ENCODE data around the gene EEFSEC. TPM values are rescaled to one million over a fixed set of nuclear protein-coding genes. Genes with fewer than 3 reads are reported as not detected.

The EEFSEC gene
- total RNA-seq, 3 donors from 2014 or later: 13.9 to 28.2 (median 19.8) TPM

DNA sequence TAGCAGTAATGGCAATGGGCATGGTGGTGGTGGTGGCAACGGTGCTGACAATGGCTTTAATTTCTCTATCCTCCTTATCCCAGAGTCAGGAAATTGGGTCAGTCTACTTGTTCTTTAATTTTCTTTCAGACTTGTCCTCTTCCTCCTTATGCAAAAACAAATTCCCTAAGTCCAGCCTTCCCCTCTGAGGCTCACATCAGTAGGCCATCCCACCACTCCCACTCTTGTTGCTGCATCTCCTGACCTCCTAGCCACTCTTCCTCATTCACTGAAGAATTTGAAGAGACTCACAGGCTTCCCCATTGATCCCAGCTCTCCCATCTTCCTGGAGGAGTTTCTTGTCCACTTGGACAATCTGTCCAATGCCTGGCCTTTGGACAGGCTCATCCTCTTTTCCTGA is 293.5 kb downstream of the EEFSEC start:
- Histone ChIP-seq H3K9me3 (no peaks in the 10 kb centered on the region), H3K36me3 (no peaks in the 10 kb centered on the region), H3K4me3 (no peak overlapping the region), H3K27ac (no peak overlapping the region), H3K27me3 (no peaks in the 10 kb centered on the region), H3K4me1 (no peaks in the 10 kb centered on the region)
- intact Hi-C loops (cut with DNase I; ENCODE audit: low total_unique reads): no loop called here
- DNase-seq (ENCODE audit: low spot score in 2 of 2): no peak
- TF ChIP-seq POLR2AphosphoS5 (IDR thresholded peaks at IDR 0.05) (no peak), POLR2A (IDR thresholded peaks at IDR 0.05) (no peak)
- TF ChIP-seq, protein P1, sequence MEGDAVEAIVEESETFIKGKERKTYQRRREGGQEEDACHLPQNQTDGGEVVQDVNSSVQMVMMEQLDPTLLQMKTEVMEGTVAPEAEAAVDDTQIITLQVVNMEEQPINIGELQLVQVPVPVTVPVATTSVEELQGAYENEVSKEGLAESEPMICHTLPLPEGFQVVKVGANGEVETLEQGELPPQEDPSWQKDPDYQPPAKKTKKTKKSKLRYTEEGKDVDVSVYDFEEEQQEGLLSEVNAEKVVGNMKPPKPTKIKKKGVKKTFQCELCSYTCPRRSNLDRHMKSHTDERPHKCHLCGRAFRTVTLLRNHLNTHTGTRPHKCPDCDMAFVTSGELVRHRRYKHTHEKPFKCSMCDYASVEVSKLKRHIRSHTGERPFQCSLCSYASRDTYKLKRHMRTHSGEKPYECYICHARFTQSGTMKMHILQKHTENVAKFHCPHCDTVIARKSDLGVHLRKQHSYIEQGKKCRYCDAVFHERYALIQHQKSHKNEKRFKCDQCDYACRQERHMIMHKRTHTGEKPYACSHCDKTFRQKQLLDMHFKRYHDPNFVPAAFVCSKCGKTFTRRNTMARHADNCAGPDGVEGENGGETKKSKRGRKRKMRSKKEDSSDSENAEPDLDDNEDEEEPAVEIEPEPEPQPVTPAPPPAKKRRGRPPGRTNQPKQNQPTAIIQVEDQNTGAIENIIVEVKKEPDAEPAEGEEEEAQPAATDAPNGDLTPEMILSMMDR (IDR thresholded peaks at IDR 0.05): no peak

DNA sequence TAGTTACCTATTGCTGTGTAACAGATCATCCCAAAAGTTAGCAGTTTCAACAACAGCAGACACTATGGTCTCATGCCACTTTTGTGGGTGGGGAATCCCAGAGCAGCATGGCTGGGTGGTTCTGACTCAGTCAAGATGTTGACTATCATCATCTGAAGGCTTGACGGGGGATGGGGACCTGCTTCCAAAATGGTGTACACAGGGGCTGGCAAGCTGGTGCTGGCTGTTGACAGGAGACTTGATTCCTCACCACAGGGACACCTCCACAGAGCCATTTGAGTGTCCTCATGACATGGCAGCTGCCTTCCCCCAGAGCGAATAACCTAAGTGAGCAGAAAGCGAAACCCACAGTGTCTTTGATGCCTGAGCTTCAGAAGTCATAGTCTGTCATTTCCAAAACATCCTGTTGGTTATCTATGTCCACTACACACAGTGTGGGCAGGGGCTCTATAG is 294.3 kb downstream of the EEFSEC start:
- no peak for DNase-seq (ENCODE audit: low spot score in 2 of 2)
- Histone ChIP-seq H3K27me3 (no peaks in the 10 kb centered on the region), H3K4me1 (no peaks in the 10 kb centered on the region), H3K9me3 (no peaks in the 10 kb centered on the region), H3K36me3 (no peaks in the 10 kb centered on the region), H3K27ac (no peak overlapping the region), H3K4me3 (no peak overlapping the region)
- TF ChIP-seq POLR2A (IDR thresholded peaks at IDR 0.05) (no peak), POLR2AphosphoS5 (IDR thresholded peaks at IDR 0.05) (no peak)
- TF ChIP-seq, protein P1 (IDR thresholded peaks at IDR 0.05): no peak
- intact Hi-C loops (cut with DNase I; ENCODE audit: low total_unique reads): no loop called here

DNA sequence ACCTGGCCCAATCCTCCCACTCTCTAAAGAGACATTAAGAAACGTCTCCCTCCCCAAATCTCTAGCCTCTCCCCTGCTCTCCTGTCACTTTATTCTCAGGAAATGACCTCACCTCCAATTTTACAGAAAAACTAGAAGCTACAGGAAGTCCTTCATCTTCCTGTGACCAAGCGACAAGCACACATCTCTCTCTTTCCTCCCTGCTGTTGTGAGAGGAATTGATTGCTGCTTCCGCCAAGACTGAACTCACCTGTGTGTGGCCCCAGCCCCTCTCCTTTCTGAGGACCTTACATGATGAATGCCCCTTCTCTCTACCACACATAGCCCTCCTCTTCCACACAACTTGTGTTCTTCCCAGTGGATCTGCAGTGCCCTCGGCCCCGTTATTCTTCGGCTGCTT is 295.2 kb downstream of the EEFSEC start:
- intact Hi-C loops (cut with DNase I; ENCODE audit: low total_unique reads): no loop called here
- Histone ChIP-seq H3K36me3 (no peaks in the 10 kb centered on the region), H3K27me3 (no peaks in the 10 kb centered on the region), H3K27ac (no peak overlapping the region), H3K4me3 (no peak overlapping the region), H3K4me1 (no peaks in the 10 kb centered on the region), H3K9me3 (no peaks in the 10 kb centered on the region)
- no peak for DNase-seq (ENCODE audit: low spot score in 2 of 2)
- TF ChIP-seq, protein P1 (IDR thresholded peaks at IDR 0.05): no peak
- TF ChIP-seq POLR2AphosphoS5 (IDR thresholded peaks at IDR 0.05) (no peak), POLR2A (IDR thresholded peaks at IDR 0.05) (no peak)

DNA sequence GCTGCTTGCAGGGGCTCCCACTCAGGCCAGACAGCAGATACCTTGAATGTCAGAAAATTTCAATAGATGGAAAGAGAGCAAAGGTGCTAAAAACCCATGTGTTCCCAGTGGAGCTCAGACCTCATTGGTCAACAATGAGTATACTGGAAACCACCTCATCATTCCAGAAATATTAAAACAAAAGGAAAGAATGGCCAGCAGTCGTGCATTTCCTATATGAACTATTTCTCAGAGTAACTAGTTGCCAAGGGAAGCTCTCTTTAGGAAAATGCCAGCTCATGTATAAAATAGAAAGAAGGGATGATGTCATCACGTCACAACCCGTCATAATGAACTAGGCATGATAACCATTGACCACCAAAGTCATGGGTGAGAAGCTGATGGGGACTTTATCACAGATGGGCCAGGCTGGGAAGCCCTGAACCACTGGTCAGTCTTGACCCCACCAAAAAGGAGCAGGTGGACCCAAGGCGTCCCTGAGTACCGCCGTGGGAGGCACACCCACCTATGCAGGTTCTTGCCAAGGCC is 295.9 kb downstream of the EEFSEC start:
- intact Hi-C loops (cut with DNase I; ENCODE audit: low total_unique reads): no loop called here
- no peaks in the 10 kb centered on the region for H3K27me3 ChIP-seq
- H3K36me3 ChIP-seq: no peaks in the 10 kb centered on the region
- no peaks in the 10 kb centered on the region for H3K4me1 ChIP-seq
- H3K4me3 ChIP-seq: no peak overlapping the region
- TF ChIP-seq, protein P1 (IDR thresholded peaks at IDR 0.05): no peak
- no peak for TF ChIP-seq POLR2A (IDR thresholded peaks at IDR 0.05)
- TF ChIP-seq POLR2AphosphoS5 (IDR thresholded peaks at IDR 0.05): no peak
- H3K9me3 ChIP-seq: no peaks in the 10 kb centered on the region
- DNase-seq (ENCODE audit: low spot score in 2 of 2): no peak
- no peak overlapping the region for H3K27ac ChIP-seq

DNA sequence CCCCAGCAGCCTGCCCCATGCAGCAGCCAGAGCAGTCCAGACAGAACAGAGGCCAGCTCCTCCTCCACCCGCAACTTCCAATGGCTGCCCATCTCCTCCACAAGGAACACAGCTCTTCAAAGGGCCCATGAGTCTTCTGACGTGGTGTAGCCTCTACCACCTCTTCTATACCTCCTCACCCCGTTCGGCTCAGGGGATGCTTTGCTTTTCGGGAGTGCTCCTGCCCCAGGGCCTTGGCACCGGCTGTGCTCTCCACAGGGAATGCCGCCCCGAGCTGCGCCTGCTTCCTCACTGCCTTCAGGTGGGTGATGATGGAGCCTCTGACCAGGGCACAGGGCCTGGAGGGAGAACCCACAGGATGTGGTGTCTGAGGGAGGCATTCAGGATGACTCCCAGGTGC is 298.8 kb downstream of the EEFSEC start:
- intact Hi-C loops (cut with DNase I; ENCODE audit: low total_unique reads): no loop called here
- no peaks in the 10 kb centered on the region for H3K4me1 ChIP-seq

More for the DNA sequence above, 298.8 kb downstream of the EEFSEC start:
- Histone ChIP-seq H3K27ac (no peak overlapping the region), H3K4me3 (no peak overlapping the region), H3K27me3 (no peaks in the 10 kb centered on the region), H3K36me3 (no peaks in the 10 kb centered on the region), H3K9me3 (no peaks in the 10 kb centered on the region)
- TF ChIP-seq, protein P1 (IDR thresholded peaks at IDR 0.05): no peak
- TF ChIP-seq POLR2AphosphoS5 (IDR thresholded peaks at IDR 0.05): no peak
- no peak for TF ChIP-seq POLR2A (IDR thresholded peaks at IDR 0.05)
- no peak for DNase-seq (ENCODE audit: low spot score in 2 of 2)

Measured in breast epithelium (tissue), 4 donors.